ENCODE data around the gene RIBC1.

DNA sequence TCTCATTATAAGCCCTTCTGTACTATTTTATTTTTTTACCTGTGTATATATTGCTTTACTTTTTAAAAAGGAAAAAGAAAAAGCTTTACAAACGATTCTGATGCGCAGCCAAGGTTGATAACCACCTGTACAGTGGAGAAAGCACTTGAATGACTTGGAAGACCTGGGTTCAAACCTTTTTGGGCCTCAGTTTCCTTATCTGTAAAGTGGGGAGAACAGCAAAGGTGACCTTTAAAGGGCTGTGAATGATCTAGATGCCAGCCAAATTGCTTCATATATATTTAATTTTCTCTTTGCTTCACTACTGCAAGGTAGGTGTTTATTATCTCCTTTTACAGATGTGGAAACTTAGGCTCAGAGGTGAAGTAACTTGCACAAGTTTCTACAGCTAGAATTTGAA is 45.2 kb upstream of the RIBC1 start:
- TF ChIP-seq, protein P1, sequence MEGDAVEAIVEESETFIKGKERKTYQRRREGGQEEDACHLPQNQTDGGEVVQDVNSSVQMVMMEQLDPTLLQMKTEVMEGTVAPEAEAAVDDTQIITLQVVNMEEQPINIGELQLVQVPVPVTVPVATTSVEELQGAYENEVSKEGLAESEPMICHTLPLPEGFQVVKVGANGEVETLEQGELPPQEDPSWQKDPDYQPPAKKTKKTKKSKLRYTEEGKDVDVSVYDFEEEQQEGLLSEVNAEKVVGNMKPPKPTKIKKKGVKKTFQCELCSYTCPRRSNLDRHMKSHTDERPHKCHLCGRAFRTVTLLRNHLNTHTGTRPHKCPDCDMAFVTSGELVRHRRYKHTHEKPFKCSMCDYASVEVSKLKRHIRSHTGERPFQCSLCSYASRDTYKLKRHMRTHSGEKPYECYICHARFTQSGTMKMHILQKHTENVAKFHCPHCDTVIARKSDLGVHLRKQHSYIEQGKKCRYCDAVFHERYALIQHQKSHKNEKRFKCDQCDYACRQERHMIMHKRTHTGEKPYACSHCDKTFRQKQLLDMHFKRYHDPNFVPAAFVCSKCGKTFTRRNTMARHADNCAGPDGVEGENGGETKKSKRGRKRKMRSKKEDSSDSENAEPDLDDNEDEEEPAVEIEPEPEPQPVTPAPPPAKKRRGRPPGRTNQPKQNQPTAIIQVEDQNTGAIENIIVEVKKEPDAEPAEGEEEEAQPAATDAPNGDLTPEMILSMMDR (IDR thresholded peaks at IDR 0.05 in 8 of 11, conservative IDR thresholded peaks at IDR 0.05 in 3 of 11): no peak
- no peak for TF ChIP-seq POLR2A (IDR thresholded peaks at IDR 0.05)
